Right atrium auricular region (tissue), 2 donors: ENCODE data around the gene CTSE. TPM values are rescaled to one million over a fixed set of nuclear protein-coding genes. Genes with fewer than 3 reads are reported as not detected.

Source experiments
- DNase-seq: peaks from one replicate; pipeline ENCODE4 v3.0.0-alpha.2; 2019; ENCODE audit warnings: low spot score
- H3K27ac ChIP-seq, 2 donors: fragments of 200-600 bp; sonication (generic); 1 replicate in 1 of 2; 2 replicates in 1 of 2; pipeline ENCODE4 v1.5.1; 2016 to 2019
- H3K27me3 ChIP-seq, 2 donors: fragments of 200-600 bp; sonication (generic); one replicate each; pipeline versions ENCODE4 v1.5.1 to v1.6.0; 2017 to 2019
- H3K36me3 ChIP-seq: fragments of 200-600 bp; sonication (generic); one replicate; pipeline ENCODE4 v1.5.1; 2016
- H3K4me1 ChIP-seq, 2 donors: fragments of 200-600 bp; sonication (generic); one replicate each; pipeline versions ENCODE4 v1.5.1 to v1.6.0; 2017 to 2019
- H3K4me3 ChIP-seq, 2 donors: fragments of 200-600 bp; sonication (generic); 1 replicate in 1 of 2; 2 replicates in 1 of 2; pipeline ENCODE4 v1.5.1; 2017 to 2019; ENCODE audit warnings: mild to moderate bottlenecking in 1 of 2, moderate library complexity in 1 of 2
- H3K9me3 ChIP-seq, 2 donors: fragments of 200-600 bp; sonication (generic); one replicate each; pipeline ENCODE4 v1.5.1; 2019
- total RNA-seq, 2 donors: library from RNA; depleted of rRNA; stranded (reverse); fragments of >200 nt; gene quantifications; one replicate each; pipeline ENCODE4 v1.1.0, GENCODE V29; 2016
- TF ChIP-seq, protein P1 (sequence below), 2 donors: fragments of 200-600 bp; sonication (generic); IDR thresholded peaks; one replicate each; pipeline ENCODE4 v1.5.1; 2019; ENCODE audit warnings: antibody characterized with exemption in 2 of 2

Gene CTSE
- total RNA-seq, 2 donors from 2014 or later, result 1.1 TPM; not detected in 1

DNA sequence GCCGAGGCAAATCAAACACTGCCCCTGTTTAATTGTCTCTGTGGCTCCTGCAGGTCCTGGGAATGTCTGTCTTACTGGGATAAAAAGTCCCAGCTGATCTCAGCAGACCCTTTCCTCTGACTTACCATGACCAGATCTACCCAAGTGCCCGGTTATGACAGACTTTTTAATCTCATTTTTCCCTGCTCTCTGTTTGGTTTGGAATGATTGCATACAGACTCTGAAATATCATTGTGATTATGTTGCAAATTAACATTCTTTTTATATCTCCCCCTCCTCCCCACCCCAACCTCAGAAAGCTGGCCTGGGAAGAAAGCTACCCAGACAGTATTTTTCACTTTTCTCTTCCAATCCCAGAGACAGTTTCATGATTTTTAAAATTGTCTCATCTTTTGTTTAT is 36.8 kb downstream of the CTSE start:
- no peaks in the 10 kb centered on the region for H3K36me3 ChIP-seq
- peak overlapping the region; percentile 18 to 21 for H3K27ac ChIP-seq
- peaks cover 0 to 23% of the 10 kb centered on the region in 2 donors for H3K4me1 ChIP-seq
- H3K9me3 ChIP-seq, result no peaks in the 10 kb centered on the region
- TF ChIP-seq, protein P1, sequence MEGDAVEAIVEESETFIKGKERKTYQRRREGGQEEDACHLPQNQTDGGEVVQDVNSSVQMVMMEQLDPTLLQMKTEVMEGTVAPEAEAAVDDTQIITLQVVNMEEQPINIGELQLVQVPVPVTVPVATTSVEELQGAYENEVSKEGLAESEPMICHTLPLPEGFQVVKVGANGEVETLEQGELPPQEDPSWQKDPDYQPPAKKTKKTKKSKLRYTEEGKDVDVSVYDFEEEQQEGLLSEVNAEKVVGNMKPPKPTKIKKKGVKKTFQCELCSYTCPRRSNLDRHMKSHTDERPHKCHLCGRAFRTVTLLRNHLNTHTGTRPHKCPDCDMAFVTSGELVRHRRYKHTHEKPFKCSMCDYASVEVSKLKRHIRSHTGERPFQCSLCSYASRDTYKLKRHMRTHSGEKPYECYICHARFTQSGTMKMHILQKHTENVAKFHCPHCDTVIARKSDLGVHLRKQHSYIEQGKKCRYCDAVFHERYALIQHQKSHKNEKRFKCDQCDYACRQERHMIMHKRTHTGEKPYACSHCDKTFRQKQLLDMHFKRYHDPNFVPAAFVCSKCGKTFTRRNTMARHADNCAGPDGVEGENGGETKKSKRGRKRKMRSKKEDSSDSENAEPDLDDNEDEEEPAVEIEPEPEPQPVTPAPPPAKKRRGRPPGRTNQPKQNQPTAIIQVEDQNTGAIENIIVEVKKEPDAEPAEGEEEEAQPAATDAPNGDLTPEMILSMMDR (IDR thresholded peaks at IDR 0.05), result no peak
- no peaks in the 10 kb centered on the region for H3K27me3 ChIP-seq
- no peak overlapping the region for H3K4me3 ChIP-seq
- no peak for DNase-seq

DNA sequence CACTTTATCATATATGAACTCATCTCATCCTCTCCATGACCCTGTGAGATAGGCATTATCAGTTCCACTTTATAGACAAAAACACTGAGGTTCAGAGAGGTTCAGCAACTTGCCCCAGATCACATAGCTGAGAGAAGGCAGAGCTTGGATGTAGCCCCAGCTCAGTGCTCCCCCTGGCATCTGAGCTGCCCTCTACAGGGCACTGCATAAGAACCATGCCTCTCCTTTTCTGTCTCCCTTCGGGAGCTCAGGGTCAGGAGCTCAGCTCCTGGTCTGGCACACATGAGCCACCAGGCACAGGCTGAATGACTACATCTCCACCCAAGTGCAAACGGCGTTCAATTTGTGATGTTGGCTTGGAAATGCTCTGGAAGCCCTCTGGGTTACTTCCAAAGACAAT is 37.4 kb downstream of the CTSE start:
- peak overlapping the region; percentile 18 to 21 for H3K27ac ChIP-seq

DNA sequence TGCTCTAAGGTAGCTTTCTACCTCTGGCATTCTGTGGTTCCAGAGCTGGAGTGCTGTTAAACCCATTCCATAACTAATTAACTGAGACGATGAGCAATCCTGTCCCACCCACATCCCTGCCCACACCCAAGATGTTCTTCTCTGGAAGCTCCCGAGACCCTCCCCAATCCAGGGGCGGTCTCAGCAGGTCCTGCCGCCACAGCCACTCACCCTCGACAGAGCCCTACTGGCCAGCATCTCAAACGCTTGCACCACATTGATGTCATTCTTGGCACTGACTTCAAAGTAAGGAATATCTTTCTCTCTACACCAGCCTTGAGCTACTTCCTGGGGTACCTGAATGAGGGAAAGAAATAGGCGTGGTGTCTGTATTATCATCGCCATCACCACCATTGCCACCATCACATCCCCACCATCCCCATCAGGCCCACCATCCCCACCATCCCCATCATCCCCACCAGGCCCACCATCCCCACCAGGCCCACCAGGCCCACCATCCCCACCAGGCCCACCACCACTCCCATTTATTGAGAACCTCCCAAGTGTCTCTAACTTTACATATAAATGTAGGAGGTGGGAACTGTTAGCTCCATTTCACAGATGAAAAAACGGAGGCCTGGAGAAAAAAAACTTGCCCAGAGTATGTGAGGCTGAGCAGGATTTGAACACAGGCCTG is 38.2 kb downstream of the CTSE start:
- Histone ChIP-seq H3K4me3 (no peak overlapping the region), H3K9me3 (no peaks in the 10 kb centered on the region), H3K27me3 (no peaks in the 10 kb centered on the region), H3K27ac (no peak overlapping the region), H3K36me3 (no peaks in the 10 kb centered on the region), H3K4me1 (peaks cover 0 to 23% of the 10 kb centered on the region in 2 donors)
- TF ChIP-seq, protein P1 (IDR thresholded peaks at IDR 0.05), result no peak
- DNase-seq, result no peak

More for the DNA sequence above, 37.4 kb downstream of the CTSE start:
- Histone ChIP-seq H3K27me3 (no peaks in the 10 kb centered on the region), H3K9me3 (no peaks in the 10 kb centered on the region), H3K4me1 (peaks cover 0 to 23% of the 10 kb centered on the region in 2 donors), H3K4me3 (no peak overlapping the region), H3K36me3 (no peaks in the 10 kb centered on the region)
- TF ChIP-seq, protein P1 (IDR thresholded peaks at IDR 0.05), result no peak
- no peak for DNase-seq

DNA sequence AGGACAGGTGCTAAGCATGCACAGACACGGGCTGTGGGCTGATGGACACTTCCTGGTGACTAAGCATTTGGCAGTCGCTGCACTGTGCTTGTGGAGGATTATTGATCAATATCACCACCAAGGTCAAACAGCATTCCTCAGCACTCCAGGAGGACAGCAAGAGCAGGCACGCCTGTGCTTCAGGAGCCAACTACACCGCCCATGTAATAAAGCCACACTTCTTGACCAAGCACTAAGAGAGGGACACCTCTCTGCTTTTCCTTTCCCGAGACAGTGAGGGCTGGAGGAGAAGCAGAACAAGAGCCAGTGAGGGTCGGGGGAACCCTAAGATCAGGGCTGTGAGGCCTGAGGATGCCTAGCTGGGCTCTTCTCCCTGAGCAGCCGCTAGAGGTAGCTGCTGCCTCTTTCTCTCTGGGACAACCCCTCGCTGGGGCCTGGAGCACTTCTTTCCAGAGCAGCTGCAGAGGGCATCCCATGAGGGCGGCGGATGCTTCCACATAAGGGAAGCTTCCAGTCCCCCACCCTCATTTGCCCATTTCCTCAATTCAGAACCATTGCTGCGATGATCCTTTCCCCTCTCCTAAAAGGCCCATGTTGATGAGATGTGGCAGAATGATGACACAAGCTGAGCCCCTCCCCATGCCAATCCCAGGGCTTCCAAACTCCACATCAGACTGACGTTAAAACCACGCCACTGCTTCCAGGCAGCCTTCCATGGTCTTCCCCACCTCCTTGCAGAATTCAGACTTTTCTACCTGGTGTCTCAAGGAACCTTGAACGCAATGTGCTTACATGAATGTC is 39.6 kb downstream of the CTSE start:
- TF ChIP-seq, protein P1 (IDR thresholded peaks at IDR 0.05), result peak; percentile 34 to 85
- Histone ChIP-seq H3K9me3 (no peaks in the 10 kb centered on the region), H3K4me3 (no peak overlapping the region), H3K27me3 (no peaks in the 10 kb centered on the region), H3K4me1 (peaks cover 0 to 23% of the 10 kb centered on the region in 2 donors), H3K36me3 (no peaks in the 10 kb centered on the region), H3K27ac (peak overlapping the region; percentile 22 to 33)
- no peak for DNase-seq

DNA sequence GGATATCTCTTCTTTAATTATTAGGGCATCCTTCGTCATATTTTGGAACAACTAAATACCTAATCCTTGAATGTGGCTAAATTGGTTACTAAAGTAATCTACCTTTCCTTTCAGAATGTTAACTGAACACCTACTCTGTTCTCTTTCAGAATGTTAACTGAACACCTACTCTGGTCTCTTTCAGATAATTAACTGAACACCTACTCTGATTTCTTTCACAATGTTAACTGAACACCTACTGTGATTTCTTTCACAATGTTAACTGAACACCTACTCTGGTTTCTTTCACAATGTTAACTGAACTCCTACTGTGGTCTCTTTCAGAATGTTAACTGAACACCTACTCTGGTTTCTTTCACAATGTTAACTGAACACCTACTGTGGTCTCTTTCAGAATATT is 42.4 kb downstream of the CTSE start:
- no peaks in the 10 kb centered on the region for H3K36me3 ChIP-seq
- no peak overlapping the region for H3K27ac ChIP-seq
- no peak overlapping the region for H3K4me3 ChIP-seq
- H3K4me1 ChIP-seq, result peaks cover 0 to 20% of the 10 kb centered on the region in 2 donors
- TF ChIP-seq, protein P1 (IDR thresholded peaks at IDR 0.05), result no peak
- DNase-seq, result no peak
- H3K9me3 ChIP-seq, result no peaks in the 10 kb centered on the region
- no peaks in the 10 kb centered on the region for H3K27me3 ChIP-seq
